A204.1 (cell line): Measurements from ENCODE around the gene FREM1.

ENCODE experiments used
- FAIRE-seq: peaks from 2 replicates; lab custom pipeline; 2012; peaks lifted over from hg19 to GRCh38; lab: Jason Lieb, UNC

FREM1 gene

DNA sequence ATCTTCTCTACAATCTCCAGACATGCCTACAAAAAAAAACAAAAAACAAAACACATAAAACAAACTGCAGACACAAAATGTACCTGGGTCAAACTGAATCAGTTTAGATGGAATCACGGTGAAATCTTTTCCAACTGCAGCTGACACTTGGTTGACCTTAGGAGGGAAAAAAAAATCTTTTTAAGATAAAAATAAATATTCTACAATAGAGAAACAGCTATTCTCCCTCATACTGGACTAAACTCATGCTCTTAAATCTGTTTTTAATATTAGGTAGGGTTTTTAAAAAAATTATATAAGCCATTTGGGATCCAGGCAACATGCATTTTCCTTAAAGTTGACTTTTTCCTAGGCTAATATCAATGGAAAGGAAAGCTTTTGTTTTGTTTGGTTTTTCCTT is 153.9 kb downstream of the FREM1 start:
- FAIRE-seq, result no peak

DNA sequence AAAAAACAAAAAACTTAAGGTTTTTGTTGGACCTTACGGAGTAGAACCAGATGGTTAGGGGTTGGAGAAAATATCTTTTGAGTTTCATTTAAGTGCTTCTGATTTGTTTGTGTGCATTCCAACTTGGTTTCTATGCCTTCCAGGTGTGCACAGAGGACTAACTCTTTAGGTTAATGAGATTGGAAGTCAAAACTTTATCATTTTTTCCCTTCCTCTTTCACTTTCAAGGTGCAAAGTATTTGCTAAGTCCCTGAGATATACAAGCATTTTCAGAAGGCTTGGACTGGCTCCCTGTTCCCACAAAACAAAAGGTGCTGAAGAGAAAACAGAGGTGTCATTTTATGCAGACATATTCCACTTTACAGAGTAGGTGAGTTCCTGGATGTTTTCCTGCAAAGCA is 157.4 kb downstream of the FREM1 start:
- no peak for FAIRE-seq

DNA sequence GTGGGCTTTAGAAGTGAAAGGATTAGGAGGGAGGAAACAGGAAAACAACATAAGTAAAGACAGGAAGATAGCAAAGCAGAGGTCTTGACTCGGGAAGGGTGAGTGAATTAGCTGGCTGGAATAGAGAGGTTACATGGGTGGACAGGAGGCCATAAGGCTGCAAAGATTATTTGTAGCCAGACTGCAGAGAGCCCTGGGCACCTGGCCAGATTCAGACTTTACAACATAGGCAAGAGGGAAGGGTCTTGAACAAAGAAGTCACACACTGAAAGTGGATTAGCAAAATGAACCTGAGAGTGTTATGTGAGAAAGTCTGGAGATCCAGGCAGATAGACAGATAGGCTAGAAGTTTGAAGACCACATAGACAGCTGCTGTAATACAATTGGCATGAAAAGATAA is 158.0 kb downstream of the FREM1 start:
- FAIRE-seq, result no peak

DNA sequence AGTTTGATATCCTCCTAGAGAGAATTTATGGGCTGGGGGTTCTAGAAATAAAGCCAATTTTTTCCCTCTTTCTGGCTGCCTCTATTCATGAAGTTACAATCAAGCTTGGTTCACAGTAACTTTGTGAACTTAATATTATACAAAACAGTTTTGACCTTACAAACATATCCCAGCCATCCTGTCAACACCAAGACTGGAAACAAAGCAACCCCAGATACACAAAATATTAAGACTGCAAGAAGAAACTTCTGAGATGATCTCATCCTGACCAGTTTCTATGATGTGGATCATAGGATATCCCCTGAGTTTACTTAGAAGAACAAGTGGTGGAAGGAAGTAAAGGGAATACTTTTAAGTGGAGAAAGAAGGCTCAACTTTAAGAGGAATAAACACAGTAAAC is 159.4 kb downstream of the FREM1 start:
- no peak for FAIRE-seq

DNA sequence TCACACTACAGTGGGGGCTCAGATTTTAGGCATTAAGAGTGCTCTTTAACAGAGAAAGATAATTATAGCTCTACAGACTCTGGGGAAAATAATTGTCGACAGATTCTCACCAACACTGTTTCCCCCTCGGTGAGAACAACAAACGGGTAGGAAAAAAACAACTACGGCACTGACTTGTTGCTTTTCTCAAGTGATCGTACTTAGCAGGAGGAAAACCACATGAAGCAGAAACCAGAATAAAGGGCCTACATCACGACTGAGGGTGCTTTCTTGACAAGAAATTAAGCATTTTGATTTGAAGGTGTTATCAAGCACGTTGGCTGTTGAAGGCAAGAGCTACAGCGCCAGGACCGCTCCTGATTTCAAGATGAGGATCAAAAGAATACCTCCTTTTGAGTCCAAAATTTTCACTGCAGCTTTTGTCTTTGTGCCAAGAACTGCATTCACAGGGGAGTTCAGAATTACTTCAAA is 160.5 kb downstream of the FREM1 start:
- FAIRE-seq, result no peak

DNA sequence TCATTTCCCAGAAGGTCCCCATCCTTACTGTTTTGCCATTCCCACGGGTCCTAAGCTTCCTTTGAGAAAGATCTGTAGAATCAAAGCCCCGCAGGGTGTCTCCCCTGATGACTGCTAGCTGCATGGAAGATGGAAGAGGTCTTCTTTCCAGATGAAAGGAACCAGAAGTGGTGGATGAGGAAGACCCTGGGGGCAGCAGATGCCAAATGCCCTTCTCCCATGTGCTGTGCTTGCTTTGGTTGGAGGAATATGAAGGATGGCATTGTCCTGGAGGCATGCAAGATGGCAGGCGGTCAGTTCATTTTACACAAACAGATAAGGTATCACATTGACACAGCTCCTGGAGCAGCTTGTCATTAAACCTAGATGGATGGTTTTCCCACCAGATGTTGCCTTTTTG is 161.9 kb downstream of the FREM1 start:
- no peak for FAIRE-seq

DNA sequence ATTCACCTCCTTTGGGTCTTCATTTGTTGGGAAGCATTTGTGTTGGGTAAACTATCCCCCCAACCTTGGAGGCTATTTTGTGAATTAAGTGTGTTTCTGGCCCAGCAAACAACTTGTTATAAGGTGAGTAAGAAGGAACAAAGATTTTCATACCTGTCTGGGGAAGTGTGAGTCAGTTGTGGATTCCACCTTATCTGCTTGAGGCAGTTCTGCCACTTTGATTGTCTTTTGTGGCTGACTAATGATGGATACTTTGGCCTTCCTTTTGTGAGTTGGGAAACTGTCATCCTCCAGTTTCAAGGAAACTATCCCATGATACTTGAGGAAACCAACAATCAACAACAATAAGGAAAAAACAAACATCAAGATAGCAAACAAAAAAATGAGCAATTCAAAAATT is 163.1 kb downstream of the FREM1 start:
- FAIRE-seq, result no peak

DNA sequence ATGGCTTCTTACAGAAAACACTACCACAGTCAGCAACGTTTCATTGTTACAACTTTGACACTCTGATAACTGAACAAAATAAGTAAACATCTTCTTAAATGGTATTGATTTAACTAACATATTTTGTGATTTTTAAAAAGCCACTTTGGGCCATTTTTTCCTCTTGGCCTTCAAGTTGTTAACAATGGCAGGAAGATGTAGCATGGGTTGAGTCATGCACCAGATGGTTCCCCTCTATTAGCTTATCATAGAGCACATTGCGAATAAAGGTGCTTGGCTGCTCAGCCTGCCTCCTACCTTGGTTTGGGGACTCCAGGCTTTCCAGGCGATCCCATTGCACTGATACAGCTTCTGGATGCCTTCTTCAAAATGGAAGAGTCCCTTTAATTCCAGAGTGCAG is 163.6 kb downstream of the FREM1 start:
- no peak for FAIRE-seq

DNA sequence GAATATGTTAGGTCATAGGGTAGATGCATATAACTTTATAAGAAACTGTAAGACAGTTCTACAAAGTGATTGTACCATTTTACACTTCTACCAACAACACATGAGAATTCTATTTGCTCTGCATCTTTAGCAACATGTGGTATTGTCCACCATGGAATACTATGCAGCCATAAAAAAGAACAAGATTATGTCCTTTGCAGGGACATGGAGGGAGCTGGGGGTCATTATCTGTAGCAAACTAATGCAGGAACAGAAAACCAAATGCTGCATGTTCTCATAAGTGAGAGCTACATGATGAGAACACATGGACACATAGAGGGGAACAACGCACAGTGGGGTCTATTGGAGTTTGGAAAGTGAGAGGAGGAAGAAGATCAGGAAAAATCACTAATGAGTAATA is 165.5 kb downstream of the FREM1 start:
- no peak for FAIRE-seq

DNA sequence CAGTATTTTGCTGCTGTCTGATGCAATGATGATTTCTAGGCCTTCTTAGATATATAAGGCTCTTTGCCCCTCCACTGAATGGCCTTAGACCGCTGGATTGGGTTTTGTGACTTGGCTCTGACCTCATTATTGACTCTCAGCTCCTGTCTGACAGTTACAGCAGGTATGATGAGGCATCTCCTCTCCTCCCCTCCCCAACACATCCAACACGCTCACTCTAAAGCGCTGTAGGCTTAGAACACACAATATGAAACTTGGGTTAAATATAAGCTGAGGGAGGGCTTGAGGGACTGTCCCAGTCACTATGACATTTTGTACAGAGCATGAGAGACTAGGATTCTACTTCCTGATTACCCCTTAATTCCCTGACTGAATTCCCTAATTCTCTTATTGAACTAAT is 168.9 kb downstream of the FREM1 start:
- no peak for FAIRE-seq

DNA sequence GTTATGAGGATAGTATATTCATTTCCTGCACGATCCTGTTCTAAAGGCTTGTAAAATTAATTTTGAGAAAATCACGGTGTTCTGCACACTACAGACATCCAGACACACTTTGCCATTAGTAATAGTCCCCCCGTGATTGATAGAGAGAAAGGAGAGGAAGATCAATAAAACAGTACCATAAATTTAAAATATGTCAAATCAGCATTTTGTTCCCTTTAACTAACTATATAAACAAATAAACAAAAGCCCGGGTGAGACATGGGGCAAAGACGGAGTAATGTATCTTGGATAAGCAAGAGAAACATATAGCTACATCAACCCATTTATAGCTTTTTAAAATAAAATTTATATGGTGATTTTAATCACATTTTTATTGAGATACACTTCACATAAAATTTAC is 177.1 kb downstream of the FREM1 start:
- FAIRE-seq, result no peak

DNA sequence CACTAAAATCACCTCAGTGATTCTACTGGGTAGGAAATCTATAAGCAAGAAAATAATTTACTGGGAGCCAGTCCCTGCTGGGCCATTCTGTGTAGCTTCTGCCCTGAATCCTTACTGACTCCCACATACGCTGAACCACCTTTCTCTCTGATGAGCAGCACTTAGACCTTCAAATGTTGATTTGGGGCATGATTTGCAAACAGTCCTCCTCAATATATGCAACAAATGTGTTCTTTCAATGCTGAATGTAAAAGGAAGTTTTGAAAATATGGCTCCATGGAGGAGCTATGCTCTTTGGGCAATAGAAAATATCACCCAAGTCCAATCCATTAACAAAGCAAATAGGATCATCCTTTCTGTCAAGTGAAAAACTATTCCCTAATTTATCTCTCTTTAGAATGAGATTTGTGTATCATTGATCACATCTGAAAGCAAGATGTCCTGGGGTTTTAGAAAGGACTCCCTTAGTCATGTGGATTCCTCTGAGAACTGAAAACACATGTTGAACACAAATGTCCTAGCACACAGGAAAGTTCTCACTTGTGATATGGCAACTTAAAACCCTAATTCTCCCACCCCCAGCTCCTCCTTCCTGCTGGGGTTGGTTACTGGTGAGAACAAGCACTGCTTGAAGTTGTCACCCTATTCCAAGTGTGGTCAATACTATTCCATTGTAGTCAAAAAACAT is 178.8 kb downstream of the FREM1 start:
- no peak for FAIRE-seq

DNA sequence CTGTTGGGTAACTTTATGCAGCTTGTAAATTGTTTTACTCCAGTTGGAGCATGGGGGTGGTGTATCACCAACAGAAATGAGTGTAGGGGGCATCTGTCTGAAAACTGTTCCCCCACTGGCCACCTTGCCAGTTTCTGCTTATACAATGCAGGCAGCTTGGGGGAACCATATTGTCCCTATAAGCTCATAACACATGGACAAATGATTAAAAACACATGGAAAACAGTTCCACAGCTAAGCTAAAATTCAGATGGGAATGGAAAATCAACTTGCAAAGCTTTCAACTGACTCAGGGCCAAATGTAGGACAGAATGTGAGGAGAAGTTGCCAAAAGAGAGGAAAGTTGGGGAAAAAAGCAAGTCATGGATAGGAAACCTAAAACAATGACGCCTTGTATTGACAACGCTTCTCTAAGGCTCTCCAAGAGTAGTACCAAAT is 179.7 kb downstream of the FREM1 start:
- FAIRE-seq, result no peak

DNA sequence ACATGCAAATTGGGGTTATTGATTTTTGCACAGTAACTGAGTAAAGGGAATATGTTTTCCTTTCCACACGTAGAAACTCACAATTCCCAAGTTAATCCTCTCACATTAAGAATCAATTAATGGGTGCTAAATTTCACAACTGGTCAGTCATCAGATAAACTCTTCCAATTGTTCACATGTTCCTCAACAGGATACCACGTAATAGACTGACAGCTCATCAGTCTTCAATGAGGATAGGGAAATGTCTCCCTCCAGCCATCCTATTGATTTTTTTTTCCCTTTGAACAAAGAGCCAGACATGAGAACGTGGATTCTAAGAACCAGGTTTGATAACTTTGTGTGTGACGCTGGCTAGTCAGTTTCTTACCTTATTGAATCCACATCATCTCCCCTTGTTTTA is 186.9 kb downstream of the FREM1 start:
- no peak for FAIRE-seq

DNA sequence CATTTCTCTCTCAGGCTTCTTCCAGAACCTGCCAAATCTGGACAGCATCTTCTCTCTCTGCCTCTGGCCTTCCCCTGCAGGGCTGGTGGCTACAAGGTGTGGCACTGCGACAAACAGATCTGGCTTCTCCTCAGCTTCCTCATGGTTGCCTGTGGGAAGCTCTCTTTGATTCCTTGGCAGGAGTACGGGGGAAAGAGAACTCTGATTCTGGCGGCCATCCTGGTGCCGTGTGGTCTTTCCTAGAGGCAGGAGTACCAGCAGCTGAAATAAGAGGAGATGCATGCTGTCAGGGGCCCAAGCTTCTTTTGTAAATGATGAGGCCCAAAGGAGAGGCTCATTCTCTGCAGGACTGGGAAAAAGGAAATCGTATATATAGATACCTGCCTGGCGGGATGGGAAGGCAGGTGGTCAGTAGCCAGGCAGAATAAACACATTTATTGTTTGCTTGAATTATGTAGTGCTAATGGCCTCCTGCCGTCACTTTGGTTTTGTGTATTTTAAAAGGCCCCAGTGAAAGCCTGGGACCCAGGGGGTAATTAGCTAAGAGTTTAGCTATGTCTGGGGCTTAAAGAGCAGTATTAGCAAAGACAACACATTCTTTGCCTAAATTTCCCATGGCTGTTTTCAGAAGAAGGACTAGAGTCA is 187.7 kb downstream of the FREM1 start, which contains the start of gene CER1:
CER1 (minus strand) TSS at position 343 of the 645 bp plus-strand sequence; CDS start at position 282, 61 bp downstream.
- FAIRE-seq, result no peak

DNA sequence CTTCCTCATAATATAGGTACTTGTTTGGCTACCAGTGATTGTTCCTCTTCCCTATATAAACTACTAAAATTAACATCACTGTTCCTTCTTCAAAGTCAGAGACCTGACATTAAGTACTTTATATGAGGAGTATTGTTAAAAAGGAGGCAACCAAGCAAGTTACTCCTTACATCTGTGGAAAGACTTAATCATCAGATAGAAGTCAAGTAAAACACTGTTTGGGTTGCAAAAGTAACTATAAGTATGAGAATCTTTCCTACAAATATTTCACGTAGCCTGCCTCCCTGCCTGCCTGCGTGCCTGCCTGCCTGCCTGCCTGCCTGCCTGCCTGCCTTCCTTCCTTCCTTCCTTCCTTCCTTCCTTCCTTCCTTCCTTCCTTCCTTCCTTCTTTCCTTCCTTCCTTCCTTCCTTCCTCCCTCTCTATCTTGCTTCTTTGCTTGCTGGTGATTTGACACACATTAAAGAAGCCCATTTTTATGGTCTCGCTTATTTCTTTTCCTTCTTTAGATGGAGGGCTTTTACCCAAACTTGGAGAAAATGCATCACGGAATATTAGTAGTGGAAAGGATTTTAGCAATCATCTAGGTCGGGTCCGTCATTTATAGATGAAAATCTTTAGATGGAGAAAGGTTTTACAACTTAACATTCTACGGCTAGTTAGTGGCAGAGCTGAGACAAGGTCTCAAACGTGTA is 190.9 kb downstream of the FREM1 start:
- no peak for FAIRE-seq

DNA sequence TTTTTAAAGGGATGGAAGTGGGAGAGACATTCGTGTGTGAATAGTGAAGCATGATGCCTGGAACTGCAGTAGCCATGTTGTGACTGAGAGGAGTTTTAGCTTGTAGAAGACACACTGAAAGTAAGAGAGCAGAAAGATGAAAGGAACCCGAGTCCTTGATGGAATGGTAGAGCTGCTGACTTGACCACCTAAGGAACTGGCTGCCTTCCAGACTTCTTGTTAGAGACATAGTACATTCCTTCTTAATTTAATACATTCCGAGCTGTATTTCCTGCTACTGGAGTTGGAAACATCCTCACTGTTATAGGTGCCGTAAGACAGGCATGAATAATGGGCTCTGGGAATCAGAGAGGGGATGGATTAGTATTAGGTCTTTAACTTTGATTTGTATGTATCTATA is 195.1 kb downstream of the FREM1 start:
- FAIRE-seq, result no peak

DNA sequence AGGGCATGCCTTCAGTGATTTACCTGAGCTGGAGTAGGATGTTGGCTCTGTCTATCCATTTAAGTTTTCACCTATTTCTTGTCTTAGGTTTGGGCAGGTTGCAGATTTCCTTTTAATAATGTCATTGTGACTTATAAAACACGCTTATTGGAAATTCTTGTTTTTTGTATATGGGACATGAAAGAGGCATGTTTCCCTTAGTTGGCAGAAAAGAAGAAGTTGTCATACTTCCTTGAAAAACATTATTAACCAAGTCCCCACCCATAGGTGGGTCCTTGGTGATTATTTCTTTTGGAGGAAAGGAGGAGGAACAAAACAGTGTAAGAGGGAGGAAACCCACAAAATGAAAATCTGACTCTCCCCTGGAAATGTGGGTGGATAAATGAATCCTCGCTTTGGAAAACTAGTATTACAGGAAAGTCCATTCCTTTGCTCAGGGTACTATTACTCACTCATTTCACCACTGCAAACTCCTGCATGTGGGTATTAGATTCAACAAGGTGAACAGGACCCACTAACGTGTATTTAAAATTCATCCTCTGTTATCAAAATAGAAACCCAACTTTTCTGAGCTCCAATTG is 197.0 kb downstream of the FREM1 start:
- no peak for FAIRE-seq

DNA sequence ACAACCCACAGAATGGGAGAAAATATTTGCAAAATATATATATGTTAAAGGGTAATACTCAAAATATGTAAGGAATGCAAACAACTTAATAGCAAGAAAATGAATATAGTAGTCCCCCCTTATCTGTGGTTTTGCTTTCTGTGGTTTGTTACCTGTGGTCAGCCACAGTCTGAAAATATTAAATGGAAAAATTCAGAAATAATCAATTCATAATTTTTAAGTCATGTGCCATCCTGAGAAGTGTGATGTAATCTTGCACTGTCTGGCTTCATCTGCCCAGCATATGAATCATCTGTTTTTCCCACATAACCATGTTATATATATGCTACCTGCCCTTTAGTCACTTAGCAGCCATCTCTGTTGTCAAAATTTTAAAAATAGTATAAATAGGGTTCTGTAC is 199.4 kb downstream of the FREM1 start:
- no peak for FAIRE-seq

DNA sequence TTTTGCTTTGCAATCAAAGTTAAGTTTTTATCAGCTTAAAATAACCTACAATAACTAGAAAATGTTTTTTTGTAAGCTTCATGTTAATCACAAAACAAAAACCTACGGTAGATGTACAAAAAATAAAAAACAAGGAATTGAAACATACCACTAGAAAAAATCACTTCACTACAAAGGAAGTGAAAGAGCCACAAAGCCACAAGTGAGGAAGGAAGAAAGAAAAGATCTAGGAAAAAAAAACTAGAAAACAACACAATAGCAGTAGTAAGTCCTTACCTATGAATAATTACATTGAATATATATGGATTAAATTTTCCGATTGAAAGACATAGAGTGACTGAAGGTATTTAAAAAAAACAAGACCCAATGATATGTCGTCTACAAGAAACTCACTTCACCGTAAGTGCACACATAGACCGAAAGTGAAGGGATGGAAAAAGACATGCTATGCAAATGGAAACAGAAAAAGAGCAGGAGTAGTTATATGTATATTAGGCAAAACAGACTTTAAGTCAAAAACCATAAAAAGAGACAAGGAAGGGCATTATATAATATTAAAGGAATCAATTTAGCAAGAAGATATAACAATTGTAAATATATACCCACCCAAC is 203.6 kb downstream of the FREM1 start:
- no peak for FAIRE-seq

DNA sequence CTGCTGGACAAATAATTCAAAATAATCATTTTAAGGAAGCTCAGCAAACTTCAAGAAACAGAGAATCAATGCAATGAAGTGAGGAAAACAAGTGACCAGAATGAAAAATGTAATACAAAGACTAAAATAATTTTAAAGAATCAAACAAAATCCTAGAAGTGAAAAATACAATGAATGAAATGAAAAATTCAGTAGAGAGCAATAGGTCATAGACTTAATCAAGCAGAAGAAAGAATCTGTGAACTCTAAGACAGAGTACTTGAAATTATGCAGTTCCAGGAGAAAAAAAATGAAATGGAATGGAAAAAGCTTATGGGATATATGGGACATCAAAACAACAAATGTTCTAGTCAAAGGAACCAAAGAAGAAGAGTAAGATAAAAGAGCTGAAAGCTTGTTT is 205.1 kb downstream of the FREM1 start:
- FAIRE-seq, result no peak

DNA sequence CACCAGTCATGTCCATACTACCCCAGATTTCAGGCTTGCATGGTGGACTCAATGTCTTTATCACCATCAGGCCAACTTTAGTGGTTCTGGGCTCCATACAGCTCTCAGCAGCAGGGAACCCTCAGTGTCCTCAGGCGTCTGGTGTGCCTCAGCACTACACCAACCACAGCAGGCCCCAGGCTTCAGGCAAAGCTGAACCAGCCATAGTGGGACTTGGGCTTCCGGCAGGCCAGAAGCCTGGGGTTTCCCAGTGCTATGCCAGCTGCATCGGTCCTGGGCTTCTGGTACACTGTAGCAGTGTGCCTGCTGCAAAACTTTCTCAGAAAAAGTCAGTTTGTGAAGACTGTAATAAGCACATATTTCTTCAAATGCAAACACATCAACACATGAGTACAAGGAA is 205.9 kb downstream of the FREM1 start:
- FAIRE-seq, result no peak
